ENCODE measurements around the gene CCDC142. TPM values are rescaled to one million over a fixed set of nuclear protein-coding genes. Genes with fewer than 3 reads are reported as not detected.

Gene CCDC142
- total RNA-seq, 1 experiment from 2014 or later = 10.7 TPM

- no peak for DNase-seq (ENCODE audit: low read depth)
- in situ Hi-C loops (cut with HindIII; ENCODE audit: low pct_unique_long_range_greater_than_20kb, low sequenced_read_pairs) = no loop called here
Observed at GRCh38 chr2:74436111-74436805, 46.5 kb downstream of the CCDC142 start.

- DNase-seq (ENCODE audit: low read depth) = no peak
- in situ Hi-C loops (cut with HindIII; ENCODE audit: low pct_unique_long_range_greater_than_20kb, low sequenced_read_pairs) = no loop called here
Observed at GRCh38 chr2:74430502-74430901, 52.3 kb downstream of the CCDC142 start.

- no peak for DNase-seq (ENCODE audit: low read depth)
- in situ Hi-C loops (cut with HindIII; ENCODE audit: low pct_unique_long_range_greater_than_20kb, low sequenced_read_pairs) = no loop called here
Observed at GRCh38 chr2:74429487-74430451, 53.0 kb downstream of the CCDC142 start.

GRCh38 chr2:74428675-74429074 lies 54.1 kb downstream of the CCDC142 start:
- DNase-seq (ENCODE audit: low read depth) = no peak
- in situ Hi-C loops (cut with HindIII; ENCODE audit: low pct_unique_long_range_greater_than_20kb, low sequenced_read_pairs) = no loop called here

GRCh38 chr2:74427551-74427950 lies 55.2 kb downstream of the CCDC142 start:
- in situ Hi-C loops (cut with HindIII; ENCODE audit: low pct_unique_long_range_greater_than_20kb, low sequenced_read_pairs) = no loop called here
- no peak for DNase-seq (ENCODE audit: low read depth)

- DNase-seq (ENCODE audit: low read depth) = no peak
- in situ Hi-C loops (cut with HindIII; ENCODE audit: low pct_unique_long_range_greater_than_20kb, low sequenced_read_pairs) = no loop called here
Observed at GRCh38 chr2:74426181-74426758, 56.5 kb downstream of the CCDC142 start.

- DNase-seq (ENCODE audit: low read depth) = peak; percentile 59
- in situ Hi-C loops (cut with HindIII; ENCODE audit: low pct_unique_long_range_greater_than_20kb, low sequenced_read_pairs) = no loop called here
Observed at GRCh38 chr2:74425523-74425922, 57.3 kb downstream of the CCDC142 start.

GRCh38 chr2:74424995-74425406 lies 57.8 kb downstream of the CCDC142 start:
- no peak for DNase-seq (ENCODE audit: low read depth)
- in situ Hi-C loops (cut with HindIII; ENCODE audit: low pct_unique_long_range_greater_than_20kb, low sequenced_read_pairs) = no loop called here

GRCh38 chr2:74424139-74424992 lies 58.4 kb downstream of the CCDC142 start:
- in situ Hi-C loops (cut with HindIII; ENCODE audit: low pct_unique_long_range_greater_than_20kb, low sequenced_read_pairs) = no loop called here

More at GRCh38 chr2:74424139-74424992, 58.4 kb downstream of the CCDC142 start:
- no peak for DNase-seq (ENCODE audit: low read depth)

Other genes starting within 250 kb of the CCDC142 start
- gene SLC4A5, start 139.6 kb downstream of the CCDC142 start, total RNA-seq (2014; rRNA removed; shearing (Covaris generic); ENCODE audit: low replicate concordance) = 0.84 and 7.1 TPM in 2 replicates
- 117 TPM in 2 replicates for gene DCTN1, start 102.7 kb downstream of the CCDC142 start, total RNA-seq (2014; rRNA removed; shearing (Covaris generic); ENCODE audit: low replicate concordance)
- 7.9 and 9.6 TPM in 2 replicates for gene C2orf81, start 61.4 kb downstream of the CCDC142 start, total RNA-seq (2014; rRNA removed; shearing (Covaris generic); ENCODE audit: low replicate concordance)
- gene WDR54, start 61.3 kb downstream of the CCDC142 start, total RNA-seq (2014; rRNA removed; shearing (Covaris generic); ENCODE audit: low replicate concordance) = 183 and 209 TPM in 2 replicates
- gene RTKN, start 41.1 kb downstream of the CCDC142 start, total RNA-seq (2014; rRNA removed; shearing (Covaris generic); ENCODE audit: low replicate concordance) = 55.6 and 71.1 TPM in 2 replicates
- gene INO80B, start 27.9 kb downstream of the CCDC142 start, total RNA-seq (2014; rRNA removed; shearing (Covaris generic); ENCODE audit: low replicate concordance) = 13.5 and 37.7 TPM in 2 replicates
- gene WBP1, start 24.6 kb downstream of the CCDC142 start, total RNA-seq (2014; rRNA removed; shearing (Covaris generic); ENCODE audit: low replicate concordance) = 63.4 and 110 TPM in 2 replicates
- 77.2 and 80.5 TPM in 2 replicates for gene MOGS, start 17.6 kb downstream of the CCDC142 start, total RNA-seq (2014; rRNA removed; shearing (Covaris generic); ENCODE audit: low replicate concordance)
- gene MRPL53, start 10.3 kb downstream of the CCDC142 start, total RNA-seq (2014; rRNA removed; shearing (Covaris generic); ENCODE audit: low replicate concordance) = 54.0 and 123 TPM in 2 replicates
- 10.6 and 19.9 TPM in 2 replicates for gene TTC31, start 83 bp upstream of the CCDC142 start, total RNA-seq (2014; rRNA removed; shearing (Covaris generic); ENCODE audit: low replicate concordance)
- 28.5 and 41.0 TPM in 2 replicates for gene LBX2, start 16.6 kb upstream of the CCDC142 start, total RNA-seq (2014; rRNA removed; shearing (Covaris generic); ENCODE audit: low replicate concordance)
- 19.9 and 30.5 TPM in 2 replicates for gene PCGF1, start 24.7 kb upstream of the CCDC142 start, total RNA-seq (2014; rRNA removed; shearing (Covaris generic); ENCODE audit: low replicate concordance)
- not detected in 2 replicates for gene TLX2, start 31.5 kb upstream of the CCDC142 start, total RNA-seq (2014; rRNA removed; shearing (Covaris generic); ENCODE audit: low replicate concordance)
- gene DQX1, start 43.2 kb upstream of the CCDC142 start, total RNA-seq (2014; rRNA removed; shearing (Covaris generic); ENCODE audit: low replicate concordance) = not detected in 2 replicates
- gene AUP1, start 46.7 kb upstream of the CCDC142 start, total RNA-seq (2014; rRNA removed; shearing (Covaris generic); ENCODE audit: low replicate concordance) = 128 and 130 TPM in 2 replicates
- 60.3 and 84.7 TPM in 2 replicates for gene HTRA2, start 46.9 kb upstream of the CCDC142 start, total RNA-seq (2014; rRNA removed; shearing (Covaris generic); ENCODE audit: low replicate concordance)
- 0.81 and 2.2 TPM in 2 replicates for gene LOXL3, start 70.9 kb upstream of the CCDC142 start, total RNA-seq (2014; rRNA removed; shearing (Covaris generic); ENCODE audit: low replicate concordance)
- gene DOK1, start 71.7 kb upstream of the CCDC142 start, total RNA-seq (2014; rRNA removed; shearing (Covaris generic); ENCODE audit: low replicate concordance) = 19.7 and 21.9 TPM in 2 replicates
- gene M1AP, start 165.3 kb upstream of the CCDC142 start, total RNA-seq (2014; rRNA removed; shearing (Covaris generic); ENCODE audit: low replicate concordance) = not detected in 2 replicates
- gene SEMA4F, start 171.2 kb upstream of the CCDC142 start, total RNA-seq (2014; rRNA removed; shearing (Covaris generic); ENCODE audit: low replicate concordance) = 4.7 and 7.6 TPM in 2 replicates

Measured in Caki2 (cell line).